Upper lobe of right lung (tissue), 1 donor: ENCODE results near the gene MYH7B. TPM values are rescaled to one million over a fixed set of nuclear protein-coding genes. Genes with fewer than 3 reads are reported as not detected.

Experiments
- ATAC-seq: fragments of 200-7000 bp; cut with Tn5 transposase; one replicate; pipeline ENCODE4 v1.9.1; 2020; ENCODE audit warnings: mild to moderate bottlenecking, moderate library complexity
- DNase-seq: peaks from one replicate; pipeline ENCODE4 v3.0.0-alpha.2; 2020
- H3K27ac ChIP-seq: fragments of 200-600 bp; one replicate; pipeline ENCODE4 v1.8.0; 2022
- H3K27me3 ChIP-seq: fragments of 200-600 bp; one replicate; pipeline ENCODE4 v1.8.0; 2022; ENCODE audit warnings: mild to moderate bottlenecking
- H3K36me3 ChIP-seq: fragments of 200-600 bp; one replicate; pipeline ENCODE4 v1.8.0; 2022
- H3K4me1 ChIP-seq: fragments of 200-600 bp; one replicate; pipeline ENCODE4 v1.8.0; 2022
- H3K4me3 ChIP-seq: fragments of 200-600 bp; one replicate; pipeline ENCODE4 v1.8.0; 2022; ENCODE audit warnings: mild to moderate bottlenecking
- H3K9me3 ChIP-seq: fragments of 200-600 bp; one replicate; pipeline ENCODE4 v1.8.0; 2022
- intact Hi-C: fragments of 100-400 bp; cut with DNase I; formaldehyde crosslinking; loops from one replicate; pipeline ENCODE4 v1.11.0; 2022
- total RNA-seq: library from RNA; stranded (reverse); fragmentation: NEBNext Ultra II Directional; extraction: Animal tissue kit (Norgen Biotek cat#: 25700); gene quantifications from one replicate; pipeline ENCODE4 v1.2.1, GENCODE V29; 2021
- TF ChIP-seq, protein P1 (sequence below): fragments of 200-600 bp; IDR thresholded peaks from one replicate; pipeline ENCODE4 v1.8.0; 2022; ENCODE audit warnings: antibody characterized with exemption
- donor health status: DM: no; HTN: yes; CAD: no; lungs with severe emphysema.

MYH7B gene
- total RNA-seq, 1 donor from 2014 or later = 1.8 TPM

DNA sequence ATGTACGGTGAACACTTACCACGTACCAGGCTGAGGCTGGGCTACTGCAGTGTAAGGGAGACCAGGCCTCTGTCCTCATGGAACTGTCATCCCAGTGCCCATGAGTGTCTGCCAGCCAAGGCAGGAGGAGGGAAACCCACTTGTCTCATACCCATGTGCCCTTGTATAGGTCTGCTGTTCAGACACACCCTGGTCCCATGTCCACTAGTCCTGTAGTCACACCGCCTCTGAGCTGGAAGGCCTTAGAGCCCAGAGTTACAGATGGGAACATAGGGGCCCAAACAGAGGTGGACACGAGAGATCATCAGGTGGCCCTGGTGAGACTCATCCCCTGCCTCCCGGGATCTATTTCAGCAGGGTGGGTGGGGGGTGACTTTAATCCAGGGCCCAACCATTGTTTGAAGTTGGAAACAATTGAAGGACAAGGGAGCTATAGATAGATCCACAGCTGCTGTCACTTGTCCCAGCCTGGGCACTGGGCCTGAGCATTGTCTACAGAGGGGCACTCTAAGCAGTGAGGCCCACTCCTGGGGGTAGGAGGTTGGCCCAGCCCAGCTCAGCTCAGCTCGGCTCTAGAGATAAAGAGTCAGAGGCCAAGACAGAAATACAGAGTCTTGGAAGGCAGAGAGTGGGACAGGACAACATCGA, 14.6 kb downstream of the MYH7B start:
- Histone ChIP-seq H3K36me3 (no peaks in the 10 kb centered on the region), H3K4me3 (no peak overlapping the region), H3K4me1 (no peaks in the 10 kb centered on the region), H3K27ac (no peak overlapping the region), H3K27me3 (no peaks in the 10 kb centered on the region), H3K9me3 (no peaks in the 10 kb centered on the region)
- DNase-seq = no peak
- no peak for ATAC-seq
- intact Hi-C loops = no loop called here
- TF ChIP-seq, protein P1, sequence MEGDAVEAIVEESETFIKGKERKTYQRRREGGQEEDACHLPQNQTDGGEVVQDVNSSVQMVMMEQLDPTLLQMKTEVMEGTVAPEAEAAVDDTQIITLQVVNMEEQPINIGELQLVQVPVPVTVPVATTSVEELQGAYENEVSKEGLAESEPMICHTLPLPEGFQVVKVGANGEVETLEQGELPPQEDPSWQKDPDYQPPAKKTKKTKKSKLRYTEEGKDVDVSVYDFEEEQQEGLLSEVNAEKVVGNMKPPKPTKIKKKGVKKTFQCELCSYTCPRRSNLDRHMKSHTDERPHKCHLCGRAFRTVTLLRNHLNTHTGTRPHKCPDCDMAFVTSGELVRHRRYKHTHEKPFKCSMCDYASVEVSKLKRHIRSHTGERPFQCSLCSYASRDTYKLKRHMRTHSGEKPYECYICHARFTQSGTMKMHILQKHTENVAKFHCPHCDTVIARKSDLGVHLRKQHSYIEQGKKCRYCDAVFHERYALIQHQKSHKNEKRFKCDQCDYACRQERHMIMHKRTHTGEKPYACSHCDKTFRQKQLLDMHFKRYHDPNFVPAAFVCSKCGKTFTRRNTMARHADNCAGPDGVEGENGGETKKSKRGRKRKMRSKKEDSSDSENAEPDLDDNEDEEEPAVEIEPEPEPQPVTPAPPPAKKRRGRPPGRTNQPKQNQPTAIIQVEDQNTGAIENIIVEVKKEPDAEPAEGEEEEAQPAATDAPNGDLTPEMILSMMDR = no peak

GRCh38 chr20:34970846-34971560, 15.3 kb downstream of the MYH7B start:
- ATAC-seq = no peak
- no peaks in the 10 kb centered on the region for H3K36me3 ChIP-seq
- no peak overlapping the region for H3K4me3 ChIP-seq
- intact Hi-C loops = no loop called here
- H3K9me3 ChIP-seq = no peaks in the 10 kb centered on the region
- no peaks in the 10 kb centered on the region for H3K27me3 ChIP-seq
- TF ChIP-seq, protein P1 = no peak
- H3K27ac ChIP-seq = no peak overlapping the region
- no peak for DNase-seq
- no peaks in the 10 kb centered on the region for H3K4me1 ChIP-seq

DNA sequence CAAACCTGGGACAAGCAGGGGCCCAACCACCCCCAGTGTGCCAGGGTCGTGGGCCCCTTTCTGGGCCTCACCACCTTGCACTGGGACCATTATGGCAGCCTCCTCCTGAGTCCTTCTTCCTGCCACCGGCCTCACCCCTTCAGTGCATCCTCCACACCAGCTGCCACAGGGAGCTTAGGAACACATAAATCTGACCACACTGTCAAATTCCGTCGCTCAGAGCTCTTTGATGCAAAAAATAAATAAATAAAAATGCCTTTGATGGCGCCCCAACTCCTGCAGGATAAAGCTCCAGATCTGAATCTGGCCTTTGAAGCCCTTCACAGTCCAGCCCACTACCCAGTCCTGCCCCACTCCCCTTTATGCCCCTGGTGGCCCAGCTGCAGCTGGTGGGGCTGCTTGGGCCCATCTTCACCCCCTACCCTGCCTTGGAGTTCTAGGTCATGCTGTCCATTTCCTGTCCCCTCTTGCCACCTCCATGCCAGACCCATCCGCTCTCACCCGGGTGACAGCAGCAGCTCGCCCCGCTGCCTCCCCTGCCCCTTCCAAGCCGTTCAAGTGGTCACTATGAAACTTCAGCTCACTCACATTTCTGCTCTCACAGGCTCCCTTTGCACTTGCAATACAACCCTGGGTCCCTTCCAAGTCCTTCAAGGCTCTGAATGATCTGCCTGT, 16.0 kb downstream of the MYH7B start:
- intact Hi-C loops = no loop called here

GRCh38 chr20:34974246-34974645, 18.6 kb downstream of the MYH7B start:
- TF ChIP-seq, protein P1 = no peak
- intact Hi-C loops = no loop called here
- ATAC-seq = no peak
- Histone ChIP-seq H3K4me3 (no peak overlapping the region), H3K4me1 (no peaks in the 10 kb centered on the region), H3K27ac (no peak overlapping the region), H3K36me3 (no peaks in the 10 kb centered on the region), H3K9me3 (no peaks in the 10 kb centered on the region), H3K27me3 (no peaks in the 10 kb centered on the region)
- no peak for DNase-seq

More for the DNA sequence above, 16.0 kb downstream of the MYH7B start:
- Histone ChIP-seq H3K27me3 (no peaks in the 10 kb centered on the region), H3K9me3 (no peaks in the 10 kb centered on the region), H3K36me3 (no peaks in the 10 kb centered on the region), H3K4me3 (no peak overlapping the region), H3K4me1 (no peaks in the 10 kb centered on the region), H3K27ac (no peak overlapping the region)
- TF ChIP-seq, protein P1 = no peak
- ATAC-seq = no peak
- no peak for DNase-seq

DNA sequence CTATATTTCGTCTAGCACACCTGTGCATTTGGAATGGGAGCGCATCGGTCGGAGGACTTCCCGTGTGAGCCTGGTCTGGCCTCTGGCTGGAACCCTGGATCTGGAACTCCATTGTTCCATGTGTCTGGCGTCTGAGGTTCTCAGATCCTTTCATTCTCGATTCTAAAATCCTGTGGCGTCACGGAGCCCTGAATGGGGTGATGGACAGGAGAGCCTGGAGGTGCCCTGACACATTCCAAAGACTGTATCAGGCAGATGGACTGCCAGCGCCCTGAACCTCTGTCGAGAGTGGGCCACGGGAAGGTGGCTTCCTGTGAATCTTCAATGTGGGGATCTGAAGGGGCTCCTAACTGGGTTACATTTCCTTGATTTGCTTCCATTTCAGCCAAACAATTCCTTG, 20.6 kb downstream of the MYH7B start:
- TF ChIP-seq, protein P1 = no peak
- no peak for ATAC-seq
- H3K4me1 ChIP-seq = no peaks in the 10 kb centered on the region

More for the DNA sequence above, 20.6 kb downstream of the MYH7B start:
- intact Hi-C loops = no loop called here
- no peak overlapping the region for H3K4me3 ChIP-seq
- H3K9me3 ChIP-seq = no peaks in the 10 kb centered on the region
- no peaks in the 10 kb centered on the region for H3K27me3 ChIP-seq
- no peak overlapping the region for H3K27ac ChIP-seq
- no peaks in the 10 kb centered on the region for H3K36me3 ChIP-seq
- DNase-seq = no peak
